B cell (primary cell): ENCODE results near the gene QRSL1.

Experiments used
- EZH2 ChIP-seq: IDR thresholded peaks from 2 replicates; pipeline ENCODE4 v1.6.1; 2012; ENCODE audit warnings: borderline replicate concordance, low read depth, mild to moderate bottlenecking, moderate library complexity, low read length; ENCODE audit not compliant: insufficient read depth, poor library complexity, severe bottlenecking
- TF ChIP-seq, protein P1 (sequence below): fragments of 200-600 bp; IDR thresholded peaks from one replicate; pipeline ENCODE4 v1.8.0; 2022; ENCODE audit warnings: antibody characterized with exemption, mild to moderate bottlenecking

DNA sequence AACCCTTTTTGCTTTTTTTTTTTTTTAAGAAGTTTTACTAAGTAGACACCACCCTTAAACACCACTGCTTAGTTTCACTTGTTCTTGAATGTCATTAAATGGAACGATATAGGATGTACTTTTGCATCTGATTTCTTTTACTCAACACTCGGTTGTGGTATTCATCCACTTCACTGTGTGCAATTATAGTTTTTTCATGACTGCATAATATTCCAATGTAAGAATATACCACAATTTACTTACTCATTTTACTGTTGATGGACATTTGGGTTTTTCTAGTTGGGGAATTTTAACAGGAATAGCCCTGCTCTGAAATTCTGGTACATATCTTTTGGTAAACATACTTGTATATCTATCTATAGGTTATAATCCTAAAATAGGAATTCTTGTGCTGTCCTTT lies 29.9 kb upstream of the QRSL1 start:
- TF ChIP-seq EZH2, result no peak
- TF ChIP-seq, protein P1, sequence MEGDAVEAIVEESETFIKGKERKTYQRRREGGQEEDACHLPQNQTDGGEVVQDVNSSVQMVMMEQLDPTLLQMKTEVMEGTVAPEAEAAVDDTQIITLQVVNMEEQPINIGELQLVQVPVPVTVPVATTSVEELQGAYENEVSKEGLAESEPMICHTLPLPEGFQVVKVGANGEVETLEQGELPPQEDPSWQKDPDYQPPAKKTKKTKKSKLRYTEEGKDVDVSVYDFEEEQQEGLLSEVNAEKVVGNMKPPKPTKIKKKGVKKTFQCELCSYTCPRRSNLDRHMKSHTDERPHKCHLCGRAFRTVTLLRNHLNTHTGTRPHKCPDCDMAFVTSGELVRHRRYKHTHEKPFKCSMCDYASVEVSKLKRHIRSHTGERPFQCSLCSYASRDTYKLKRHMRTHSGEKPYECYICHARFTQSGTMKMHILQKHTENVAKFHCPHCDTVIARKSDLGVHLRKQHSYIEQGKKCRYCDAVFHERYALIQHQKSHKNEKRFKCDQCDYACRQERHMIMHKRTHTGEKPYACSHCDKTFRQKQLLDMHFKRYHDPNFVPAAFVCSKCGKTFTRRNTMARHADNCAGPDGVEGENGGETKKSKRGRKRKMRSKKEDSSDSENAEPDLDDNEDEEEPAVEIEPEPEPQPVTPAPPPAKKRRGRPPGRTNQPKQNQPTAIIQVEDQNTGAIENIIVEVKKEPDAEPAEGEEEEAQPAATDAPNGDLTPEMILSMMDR, result no peak
